GM03348 (cell line): Measurements from ENCODE around the gene ADCY3.
"Not testable (repeated sequence)": the region's sequence is repeated elsewhere in the genome, so short reads cannot be mapped to it uniquely, and the experiment has no call there.

ENCODE experiments used
- DNase-seq: peaks from one replicate; pipeline ENCODE4 v3.0.0; 2012; ENCODE audit warnings: low spot score

Gene ADCY3

DNA sequence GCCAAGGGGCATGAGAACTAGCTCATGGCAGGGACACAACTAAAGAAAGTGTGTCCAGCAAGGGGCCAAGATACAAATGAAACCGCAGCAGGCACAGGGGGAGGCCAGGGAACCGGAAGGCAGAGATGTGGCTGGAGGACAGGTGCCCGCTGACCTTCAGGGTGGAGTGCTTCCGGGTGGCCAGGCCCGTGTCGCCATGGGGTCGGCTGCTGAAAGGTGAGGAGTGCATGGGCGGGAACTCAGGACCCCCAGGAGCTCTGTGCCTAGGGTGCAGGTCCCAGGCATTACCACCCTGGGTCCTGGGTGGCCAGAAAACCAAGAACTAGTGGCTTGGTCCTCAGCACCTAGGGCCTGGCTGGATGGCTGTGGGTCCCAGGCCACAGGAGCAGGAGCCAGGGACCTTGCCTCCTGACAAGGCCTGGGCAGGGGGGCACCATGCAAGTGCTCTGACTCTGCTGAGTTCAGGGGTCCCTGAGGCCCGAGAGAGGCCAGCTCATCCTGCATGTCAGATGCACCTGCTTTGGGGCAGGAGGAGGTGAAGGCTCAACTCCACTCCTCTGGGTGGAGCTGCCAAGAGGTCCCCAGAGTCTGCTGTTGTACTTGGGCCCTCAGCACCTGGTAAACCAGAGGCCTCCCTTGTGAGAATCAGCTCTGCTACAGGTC, 75.9 kb downstream of the ADCY3 start:
- DNase-seq, result no peak

DNA sequence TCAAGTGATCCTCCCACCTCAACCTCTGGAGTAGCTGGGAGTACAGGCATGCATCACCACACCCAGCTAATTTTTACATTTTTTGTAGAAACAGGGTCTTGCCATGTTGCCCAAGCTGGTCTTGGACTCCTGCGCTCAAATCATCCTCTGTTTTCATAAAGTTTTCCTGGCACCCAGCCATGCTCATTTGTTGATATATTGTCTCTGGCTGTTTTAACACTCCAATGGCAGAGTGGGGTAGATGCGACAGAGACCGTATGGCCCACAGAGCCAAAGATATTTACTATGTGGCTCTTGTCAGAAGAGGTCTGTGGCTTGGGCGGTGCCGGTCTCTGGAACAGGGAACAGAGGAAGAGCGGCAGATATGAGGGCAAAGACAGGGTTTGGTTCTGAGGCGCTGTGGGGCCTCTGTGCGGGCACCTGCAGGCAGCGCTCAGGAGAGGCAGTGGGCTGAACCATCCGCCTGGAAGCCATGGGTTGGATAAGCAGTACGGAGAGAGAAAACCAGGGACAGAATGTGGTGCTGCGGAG, 76.6 kb downstream of the ADCY3 start:
- no peak for DNase-seq

DNA sequence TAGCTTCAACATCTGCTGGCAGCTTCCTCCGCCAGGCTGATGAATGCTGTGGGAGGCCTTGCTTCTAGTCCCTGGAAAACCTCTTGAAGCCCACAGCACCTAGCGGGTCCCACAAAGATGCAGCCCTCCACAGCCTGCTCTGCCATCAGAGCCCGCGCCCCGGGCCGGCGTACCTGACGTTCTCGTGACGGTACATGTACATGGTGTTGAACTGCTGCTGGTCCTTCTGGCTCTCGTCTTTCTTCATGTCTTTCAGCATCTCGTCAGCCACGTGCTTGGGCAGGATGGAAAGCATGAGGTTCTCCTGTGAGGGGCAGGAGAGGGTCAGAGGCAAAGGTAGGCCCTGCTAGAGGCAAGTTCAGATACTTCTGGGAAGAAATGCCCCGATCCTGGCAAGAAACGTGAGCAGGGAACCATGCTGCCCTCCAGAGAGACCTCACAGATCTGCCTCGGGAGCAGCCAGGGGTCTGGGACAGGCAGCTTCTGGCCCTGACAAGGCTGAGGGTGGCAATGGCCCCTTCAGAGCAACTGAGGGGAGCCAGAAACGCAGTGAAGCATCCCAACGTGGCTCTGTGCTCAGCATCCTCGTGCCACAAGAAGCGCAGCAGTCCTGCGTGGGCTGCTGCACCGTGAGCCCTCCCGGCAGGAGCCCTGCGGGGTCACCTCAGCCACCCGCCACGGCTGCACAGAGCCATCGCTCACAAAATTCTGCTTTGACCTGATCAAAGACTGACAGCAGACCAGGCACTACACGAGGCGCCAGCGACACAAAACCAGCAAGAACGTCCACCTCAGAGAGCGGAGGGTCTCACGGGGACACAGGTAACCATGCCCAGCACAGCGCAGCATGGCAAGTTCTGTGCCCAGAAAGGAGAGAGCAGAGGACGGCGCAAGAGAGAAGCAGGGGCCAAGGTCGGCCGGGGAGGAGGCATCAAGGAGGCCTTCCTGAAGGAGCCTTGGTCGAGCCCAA, 77.7 kb downstream of the ADCY3 start:
- no peak for DNase-seq

DNA sequence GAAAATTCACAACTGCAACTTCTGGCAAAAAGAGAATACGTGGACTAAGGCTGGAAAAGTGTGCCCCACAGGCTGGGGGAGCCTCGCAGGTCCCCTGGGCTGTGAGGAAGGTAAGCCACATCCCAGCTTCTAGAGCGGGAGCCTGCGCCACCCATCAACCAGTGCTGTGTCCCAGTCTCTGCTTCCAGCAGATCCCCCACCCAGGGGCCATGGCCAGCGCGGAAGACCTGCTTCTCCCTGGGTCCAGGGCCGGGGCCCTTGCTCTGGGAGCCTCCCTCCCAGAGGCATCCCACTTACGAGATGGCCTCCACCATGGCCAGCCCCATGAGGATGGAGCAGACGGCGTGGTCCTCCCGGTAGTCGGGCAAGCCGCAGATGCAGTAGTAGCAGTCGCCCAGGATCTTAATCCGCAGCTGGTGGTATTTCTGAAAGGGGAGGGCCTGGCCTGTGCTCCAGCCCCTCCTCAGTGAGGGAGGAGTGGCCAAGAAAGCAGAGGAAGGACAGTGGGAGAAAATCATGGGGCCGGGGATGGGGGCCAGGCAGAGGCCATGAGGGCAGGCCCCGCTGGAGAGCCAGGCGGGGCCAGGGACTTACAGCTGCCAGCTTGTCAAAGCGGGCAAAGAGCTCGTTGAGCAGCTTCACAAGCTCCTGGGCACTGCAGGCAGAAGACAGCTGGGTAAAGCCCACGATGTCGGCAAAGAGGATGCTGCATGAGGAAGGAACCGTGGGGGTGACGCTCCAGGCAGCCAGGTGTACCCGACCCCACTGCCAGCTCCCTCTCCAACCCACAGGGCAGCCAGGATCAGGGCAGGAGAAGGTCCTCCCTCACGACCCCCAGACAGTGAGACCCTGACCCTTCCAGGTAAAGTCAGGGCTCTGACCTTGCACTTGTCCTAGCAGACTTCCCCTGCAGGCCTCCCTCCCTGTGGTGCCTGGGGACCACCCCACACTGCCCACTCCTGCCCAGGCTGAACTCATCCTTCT, 78.8 kb downstream of the ADCY3 start:
- no peak for DNase-seq

DNA sequence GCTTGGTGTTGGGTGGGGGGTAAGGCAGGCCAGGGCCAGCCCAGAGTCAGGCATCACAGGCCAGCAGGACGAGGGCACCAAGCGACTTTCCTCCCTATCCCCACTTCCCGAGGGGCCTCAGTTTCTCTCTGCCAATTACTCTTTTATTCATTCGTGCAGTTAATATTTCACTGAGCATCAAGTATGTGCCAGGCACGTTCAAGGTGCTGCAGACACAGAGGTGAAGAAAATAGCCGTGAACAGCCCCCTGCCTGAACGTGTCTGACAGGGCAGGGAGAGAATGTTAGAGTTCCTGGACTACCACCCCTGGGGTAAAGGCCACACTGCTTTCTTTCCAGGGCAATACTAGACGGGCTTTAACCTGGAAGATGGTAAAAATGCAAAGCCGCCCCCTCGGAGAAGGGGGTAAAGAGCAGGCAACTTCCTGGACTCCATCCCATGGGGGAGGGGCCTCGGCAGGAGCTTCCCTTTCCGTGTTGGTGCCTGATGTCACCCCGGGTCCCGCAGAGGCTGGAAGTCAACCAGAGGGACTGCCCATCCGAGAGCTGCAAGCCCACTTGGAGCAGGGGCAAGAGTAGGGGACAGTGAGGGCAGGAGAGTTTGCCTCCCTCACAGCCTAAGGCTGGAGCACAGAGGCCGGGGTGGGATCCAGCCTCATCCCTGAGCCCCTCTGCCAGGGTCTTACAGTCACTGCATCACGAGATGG, 79.7 kb downstream of the ADCY3 start:
- no peak for DNase-seq

DNA sequence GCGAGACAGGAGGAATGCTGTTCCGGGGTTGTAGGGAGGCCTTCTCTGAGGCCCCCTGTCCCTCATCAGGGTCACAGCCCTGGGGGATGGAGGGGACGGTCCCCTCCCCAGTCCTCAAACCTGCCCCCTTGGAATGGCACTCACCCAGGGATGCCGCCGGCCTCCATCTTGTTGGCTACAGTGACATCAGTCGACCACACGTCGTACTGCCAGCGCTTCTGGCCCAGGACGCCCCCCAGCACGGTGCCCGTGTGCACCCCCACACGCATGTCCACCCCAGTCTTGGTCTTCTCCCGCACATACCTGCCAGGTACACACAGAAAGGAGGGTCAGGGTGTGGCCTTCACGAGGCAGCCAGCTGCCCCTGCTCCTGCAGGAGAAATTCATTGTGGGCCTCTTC, 80.3 kb downstream of the ADCY3 start:
- DNase-seq, result no peak

DNA sequence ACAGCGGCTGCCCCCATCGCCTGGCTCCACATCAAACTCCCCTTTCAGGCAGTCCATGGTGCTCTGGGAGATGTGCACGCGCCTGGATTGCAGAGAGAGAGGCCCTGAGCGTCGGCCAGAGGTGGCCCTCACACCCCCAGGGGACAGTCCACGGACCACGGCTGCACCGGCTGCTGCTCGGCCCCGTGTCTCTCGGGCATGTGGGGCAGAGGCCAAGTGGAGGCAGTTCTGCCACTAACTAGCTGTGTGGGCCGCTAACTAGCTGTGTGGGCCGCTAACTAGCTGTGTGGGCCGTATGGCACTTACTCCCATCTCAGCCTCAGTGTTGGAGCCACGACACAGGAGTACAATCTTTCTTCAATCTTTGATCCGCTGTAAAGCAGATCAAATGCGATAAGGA, 81.5 kb downstream of the ADCY3 start:
- DNase-seq, result no peak

DNA sequence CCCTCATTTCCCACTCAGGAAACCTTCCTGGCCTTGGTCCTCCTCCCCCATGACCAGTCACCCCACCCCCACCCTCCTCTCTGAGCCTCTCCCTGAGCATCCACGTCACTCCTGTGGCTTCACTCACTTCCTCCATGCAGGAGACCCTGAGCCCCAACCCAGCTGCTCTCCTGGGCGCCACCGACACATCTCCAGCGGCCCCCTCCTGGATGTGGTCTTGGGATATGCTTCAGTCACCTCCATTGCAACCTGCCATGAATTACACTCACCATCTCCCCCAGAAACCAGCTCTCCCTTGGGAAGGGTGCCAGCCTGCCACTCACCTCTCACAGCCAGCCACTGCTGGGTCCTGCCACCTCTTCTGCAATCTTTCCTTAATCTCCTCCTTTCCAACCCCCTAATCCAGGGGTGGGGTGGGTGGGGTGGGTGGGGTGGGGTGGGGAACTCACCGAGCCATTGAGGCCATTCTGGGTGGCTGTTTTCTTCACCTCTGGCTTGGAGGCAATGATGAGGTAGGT, 82.0 kb downstream of the ADCY3 start:
- no peak for DNase-seq

DNA sequence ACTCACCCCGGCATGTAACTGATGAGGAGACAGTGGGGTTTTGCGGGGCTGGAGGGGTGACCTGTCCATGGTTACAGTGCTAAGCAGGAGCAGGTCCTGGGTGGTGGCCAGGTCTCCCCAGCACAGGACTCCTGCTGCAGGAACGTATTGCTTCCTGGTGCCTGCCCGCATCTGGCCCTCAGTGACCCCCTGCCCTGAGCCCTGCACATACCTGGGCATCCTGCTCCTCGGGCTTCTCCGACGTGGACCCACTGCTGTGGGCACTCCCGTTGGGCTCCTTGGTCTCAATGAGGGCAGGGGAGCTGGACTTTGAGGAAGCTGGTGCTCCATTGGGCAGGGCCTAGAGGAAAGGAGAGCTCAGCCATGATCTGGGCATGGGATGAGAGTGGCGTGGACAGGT, 83.3 kb downstream of the ADCY3 start:
- no peak for DNase-seq

DNA sequence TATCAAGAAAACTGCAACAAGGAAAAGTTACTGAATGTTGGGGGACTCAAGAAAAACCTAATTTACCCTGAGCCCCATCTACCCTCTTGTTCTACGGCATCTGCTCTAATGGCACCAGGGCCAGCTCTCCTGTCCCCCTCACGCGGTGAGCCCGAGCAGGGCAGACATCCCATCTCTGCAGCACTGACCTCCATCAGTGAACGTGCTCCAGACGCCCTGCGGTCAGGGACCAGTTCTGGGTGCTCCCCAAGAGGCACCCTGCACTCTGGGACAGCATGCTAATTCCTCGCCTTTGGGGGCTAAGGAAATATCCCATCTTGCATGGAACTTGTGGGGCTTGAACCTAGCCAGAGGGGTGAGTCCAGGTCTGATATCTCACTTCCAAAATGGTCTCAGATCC, 83.8 kb downstream of the ADCY3 start:
- DNase-seq, result no peak

DNA sequence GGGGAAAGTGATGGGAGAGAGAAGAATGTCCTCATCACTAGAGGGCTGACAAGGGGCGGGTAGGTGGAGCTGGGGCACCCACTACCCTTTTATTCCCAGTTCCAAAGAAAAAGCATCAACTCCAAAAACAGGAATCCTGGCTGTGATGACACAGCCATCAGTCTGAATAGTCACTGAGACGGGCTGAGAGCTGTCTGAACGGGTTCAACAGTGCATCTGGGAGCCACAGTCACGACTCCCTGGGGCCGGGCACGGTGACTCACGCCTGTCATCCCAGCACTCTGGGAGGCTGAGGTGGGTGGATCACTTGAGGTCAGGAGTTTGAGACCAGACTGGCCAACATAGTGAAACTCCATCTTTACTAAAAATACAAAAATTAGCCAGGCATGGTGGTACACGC, 84.6 kb downstream of the ADCY3 start:
- not testable (repeated sequence) for DNase-seq

DNA sequence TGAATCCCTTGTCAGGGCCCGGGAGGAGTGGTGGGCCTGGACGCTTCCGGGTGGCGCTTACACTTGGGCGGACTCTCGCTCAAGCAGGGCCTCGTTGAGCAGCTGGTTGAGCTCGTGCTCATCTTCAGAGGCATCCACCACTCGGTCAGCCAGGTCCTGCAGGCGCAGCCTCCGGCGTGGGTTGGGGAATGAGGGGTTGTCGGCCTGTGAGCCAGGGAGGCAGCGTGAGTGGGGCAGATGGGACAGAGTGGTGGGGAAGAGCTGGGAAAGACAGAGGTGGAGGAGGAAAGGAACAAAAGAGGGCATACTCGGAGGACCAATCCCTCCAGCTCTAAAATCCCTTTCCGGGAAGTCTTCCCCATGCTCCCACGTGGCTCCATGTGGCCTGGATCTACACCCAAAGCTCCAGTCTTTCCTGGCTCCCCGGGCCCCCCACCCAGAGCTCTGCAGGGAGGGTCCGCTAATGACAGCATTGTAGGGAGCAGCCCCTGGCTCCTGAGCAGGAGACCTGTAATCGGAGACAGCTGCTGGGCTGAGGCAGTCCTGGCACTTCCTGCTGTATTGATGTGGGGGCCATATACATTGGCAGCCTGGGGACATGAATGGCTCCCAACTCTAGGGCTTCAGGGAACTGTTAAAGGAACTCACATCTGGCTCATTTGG, 85.2 kb downstream of the ADCY3 start:
- DNase-seq, result no peak

DNA sequence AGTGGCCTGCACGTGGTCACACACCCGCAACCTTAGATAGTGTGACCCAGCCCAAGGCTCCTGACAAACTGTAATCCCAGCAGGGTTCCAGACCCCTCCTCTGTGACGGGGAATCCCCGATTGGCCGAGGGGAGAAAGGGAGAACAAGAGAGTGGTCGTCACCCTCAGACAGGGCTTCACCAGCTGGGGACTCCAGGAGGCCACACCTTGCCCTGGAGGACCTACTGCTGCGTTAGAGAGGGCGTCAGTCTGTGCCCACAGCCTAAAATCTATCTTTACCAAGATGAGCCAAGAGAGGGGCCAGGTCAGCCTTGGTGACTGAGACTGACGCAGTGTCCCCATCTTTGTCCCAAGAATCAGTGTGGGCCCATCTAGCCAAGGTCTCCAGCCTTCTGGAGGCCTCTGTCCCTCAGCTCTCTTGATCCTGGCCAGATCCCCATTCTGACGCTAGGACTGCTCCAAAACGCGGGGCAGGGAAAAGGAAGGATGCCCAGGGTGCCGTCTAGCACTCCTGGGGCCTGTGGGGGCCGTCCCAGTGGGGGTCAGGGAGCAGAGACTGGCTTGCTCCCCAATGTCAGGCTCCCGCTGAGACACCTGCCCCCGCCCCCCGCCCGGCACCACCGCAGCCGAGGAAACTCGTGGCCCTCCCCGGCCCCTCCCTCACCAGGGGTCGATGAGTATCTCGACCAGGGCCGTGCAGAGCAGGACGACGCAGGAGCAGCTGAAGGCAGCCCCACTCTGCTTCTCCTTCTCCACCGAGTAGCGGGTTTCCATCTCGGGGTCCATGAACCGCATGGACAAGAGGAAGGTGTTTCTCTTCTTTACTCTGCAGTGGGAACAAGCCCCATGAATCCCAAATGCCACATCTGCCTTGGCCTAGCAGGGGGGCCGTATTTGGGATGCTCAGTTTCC, 86.0 kb downstream of the ADCY3 start:
- no peak for DNase-seq

DNA sequence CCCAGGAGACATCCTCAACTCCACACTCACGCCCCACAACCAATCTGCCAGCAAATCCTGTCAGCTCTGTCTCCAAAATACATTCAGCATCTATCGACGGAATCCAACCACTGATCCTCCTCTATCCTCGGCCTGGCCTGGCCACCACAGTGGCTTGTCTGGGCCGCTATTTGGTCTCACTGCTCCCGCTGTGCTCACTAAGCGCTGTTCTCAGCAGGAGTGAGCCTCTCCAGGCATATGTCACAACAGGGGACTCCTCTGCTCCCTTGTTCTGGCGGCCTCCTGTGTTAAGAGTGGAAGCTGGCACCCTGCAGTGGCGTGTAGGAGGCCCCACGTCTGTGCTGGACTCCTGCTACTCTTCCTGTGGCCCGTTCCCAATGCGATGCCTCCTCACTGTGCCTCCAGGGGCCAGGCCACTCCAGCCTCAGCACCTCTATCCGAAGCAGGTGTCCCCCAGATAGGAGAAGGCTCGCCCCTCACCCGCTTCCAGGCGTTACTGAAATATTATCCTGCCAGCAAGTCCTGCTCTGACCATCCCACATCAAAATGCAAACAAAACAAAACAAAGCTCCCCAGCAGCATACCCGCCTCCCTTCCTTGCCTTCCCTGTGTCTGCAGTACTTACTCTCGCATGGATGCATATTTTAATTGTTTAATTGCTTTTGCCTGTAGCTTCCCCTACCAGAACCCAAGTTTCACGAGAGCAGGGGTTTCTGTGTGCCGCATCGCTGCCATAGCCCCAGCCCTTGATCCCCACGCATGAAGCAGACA, 86.9 kb downstream of the ADCY3 start:
- no peak for DNase-seq

DNA sequence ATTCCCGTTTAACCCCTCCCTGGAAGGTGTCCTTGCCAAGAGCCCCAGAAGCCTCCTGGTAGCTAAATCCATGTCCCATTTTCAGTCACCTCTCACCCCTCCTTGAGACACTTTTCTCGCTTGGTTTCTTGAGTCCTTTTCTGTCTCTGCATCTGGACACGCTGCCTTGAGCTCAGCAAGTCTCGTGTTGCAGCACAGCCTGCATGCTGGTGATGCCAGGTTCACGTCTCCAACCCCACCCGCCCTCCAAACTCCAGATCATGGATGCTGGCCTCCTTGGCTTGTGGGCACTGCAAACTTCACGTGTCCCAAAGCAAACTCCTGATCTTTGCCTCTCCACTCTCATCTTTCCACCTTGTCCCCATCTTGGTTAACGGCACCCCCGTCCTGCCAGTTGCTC, 87.5 kb downstream of the ADCY3 start:
- DNase-seq, result no peak

DNA sequence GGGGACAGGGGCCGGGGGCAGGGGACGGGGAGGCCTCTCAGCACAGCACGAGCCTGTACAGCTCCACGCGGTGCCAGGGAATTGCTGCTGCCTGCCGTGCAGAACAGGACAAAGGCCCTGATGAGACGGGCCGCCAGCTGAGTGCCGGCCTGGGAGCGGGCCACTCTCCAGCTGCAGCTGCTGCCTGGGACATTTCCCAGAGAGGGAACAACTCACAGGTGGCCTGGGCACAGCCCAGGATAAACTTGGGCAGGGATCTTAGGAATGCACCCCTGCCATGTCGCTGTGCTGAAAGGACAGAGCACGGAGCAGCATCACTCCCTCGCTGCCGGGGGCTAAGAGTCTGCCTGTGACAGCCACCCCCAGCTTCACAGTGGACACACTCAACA, 88.0 kb downstream of the ADCY3 start:
- DNase-seq, result no peak

DNA sequence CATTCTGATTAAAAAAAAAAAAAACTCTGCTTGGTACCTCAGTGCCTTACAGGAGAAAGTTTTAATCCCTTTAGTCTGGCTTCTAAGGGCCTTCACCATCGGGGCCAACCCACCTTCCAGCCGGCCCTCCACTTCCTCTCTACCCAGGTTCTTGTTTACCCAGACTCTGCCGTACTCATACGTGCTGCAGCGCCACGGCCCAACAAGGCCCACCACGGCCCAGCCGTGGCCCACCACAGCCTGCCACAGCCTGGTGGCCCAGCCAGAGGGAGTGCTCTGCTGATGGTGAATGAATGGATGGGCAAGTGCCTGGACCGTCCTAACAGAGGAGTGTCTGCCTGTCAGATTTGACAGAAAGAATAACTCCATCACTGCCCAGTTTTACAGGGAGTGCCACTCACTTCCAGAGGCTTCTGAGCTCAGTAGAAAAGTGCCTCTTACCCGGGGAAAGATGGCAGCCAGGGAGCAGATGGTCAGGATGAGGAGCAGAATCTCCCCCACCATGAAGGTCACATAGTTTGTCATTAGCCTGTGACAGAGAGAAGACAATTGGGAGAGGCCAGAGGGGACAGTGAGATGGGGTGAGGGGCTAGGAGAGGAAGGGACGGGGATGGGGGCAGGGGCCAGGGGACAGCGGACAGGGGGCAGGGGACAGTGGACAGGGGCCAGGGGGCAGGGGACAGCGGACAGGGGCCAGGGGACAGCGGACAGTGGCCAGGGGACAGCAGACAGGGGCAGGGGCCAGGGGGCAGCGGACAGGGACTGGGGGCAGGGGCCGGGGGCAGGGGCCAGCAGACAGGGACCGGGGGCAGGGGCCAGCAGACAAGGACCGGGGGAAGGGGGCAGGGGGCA, 88.6 kb downstream of the ADCY3 start:
- no peak for DNase-seq

DNA sequence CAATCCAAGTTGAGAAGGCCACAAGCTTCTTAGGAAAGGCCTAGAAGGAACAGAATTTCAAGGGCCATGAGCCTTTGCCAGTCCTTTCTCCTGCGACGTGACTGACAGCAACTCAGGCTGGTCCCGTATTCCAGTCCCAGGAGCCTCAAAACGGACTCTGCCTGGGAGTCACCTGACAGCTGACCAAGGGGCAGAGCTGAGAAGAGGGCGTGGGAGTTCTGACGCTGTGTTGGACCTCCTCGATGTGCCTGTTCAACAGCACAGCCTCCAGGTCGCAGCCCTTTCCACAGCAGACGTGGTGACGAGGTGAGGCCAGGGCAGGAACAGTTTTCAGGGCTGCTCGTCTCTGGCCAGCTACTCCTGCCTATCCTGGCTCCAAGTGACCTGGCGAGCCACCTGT, 89.3 kb downstream of the ADCY3 start:
- DNase-seq, result no peak
